ENCODE data around the gene FERMT3. TPM values are rescaled to one million over a fixed set of nuclear protein-coding genes. Genes with fewer than 3 reads are reported as not detected.

Gene FERMT3
- total and polyA plus RNA-seq, 2 of the 13 experiments (the other 11 are each of a cell fraction or from before 2014, with no cell fraction given) = 0.29 TPM; not detected in 1

DNA sequence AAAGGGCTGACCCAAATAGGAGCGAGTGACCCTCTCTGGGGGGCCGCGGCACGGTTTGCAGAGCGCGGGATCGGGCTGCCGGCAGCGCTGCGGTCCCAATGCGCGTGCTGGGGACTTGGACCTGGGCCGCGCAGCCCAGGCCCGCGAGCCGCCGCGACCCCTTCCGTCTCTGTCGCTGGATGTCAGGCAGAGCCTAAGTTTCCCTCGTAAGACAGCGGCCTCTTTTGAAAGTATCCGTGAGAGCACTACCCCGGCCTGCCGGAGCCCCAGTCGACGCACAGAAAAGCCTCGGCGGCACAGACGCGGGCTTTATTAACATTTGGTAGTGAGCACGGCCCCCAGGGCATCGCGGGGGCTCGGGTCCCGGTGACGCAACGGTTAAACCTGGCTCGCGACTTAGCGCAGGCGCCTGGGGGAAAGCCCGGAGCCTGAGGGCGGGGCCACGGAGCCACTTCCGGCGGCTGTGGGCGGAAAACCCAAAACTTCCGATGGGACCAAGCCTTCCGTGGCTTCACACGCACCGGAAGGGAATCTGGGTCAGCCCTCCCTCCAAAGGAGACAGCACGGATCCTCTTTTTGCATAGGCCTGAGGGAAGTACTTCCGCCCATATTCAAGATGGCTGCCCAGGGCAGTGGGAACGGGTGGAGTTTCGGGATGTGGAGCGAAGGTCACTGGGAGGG lies 63.2 kb downstream of the FERMT3 start (continued):
- TF ChIP-seq, protein P1, sequence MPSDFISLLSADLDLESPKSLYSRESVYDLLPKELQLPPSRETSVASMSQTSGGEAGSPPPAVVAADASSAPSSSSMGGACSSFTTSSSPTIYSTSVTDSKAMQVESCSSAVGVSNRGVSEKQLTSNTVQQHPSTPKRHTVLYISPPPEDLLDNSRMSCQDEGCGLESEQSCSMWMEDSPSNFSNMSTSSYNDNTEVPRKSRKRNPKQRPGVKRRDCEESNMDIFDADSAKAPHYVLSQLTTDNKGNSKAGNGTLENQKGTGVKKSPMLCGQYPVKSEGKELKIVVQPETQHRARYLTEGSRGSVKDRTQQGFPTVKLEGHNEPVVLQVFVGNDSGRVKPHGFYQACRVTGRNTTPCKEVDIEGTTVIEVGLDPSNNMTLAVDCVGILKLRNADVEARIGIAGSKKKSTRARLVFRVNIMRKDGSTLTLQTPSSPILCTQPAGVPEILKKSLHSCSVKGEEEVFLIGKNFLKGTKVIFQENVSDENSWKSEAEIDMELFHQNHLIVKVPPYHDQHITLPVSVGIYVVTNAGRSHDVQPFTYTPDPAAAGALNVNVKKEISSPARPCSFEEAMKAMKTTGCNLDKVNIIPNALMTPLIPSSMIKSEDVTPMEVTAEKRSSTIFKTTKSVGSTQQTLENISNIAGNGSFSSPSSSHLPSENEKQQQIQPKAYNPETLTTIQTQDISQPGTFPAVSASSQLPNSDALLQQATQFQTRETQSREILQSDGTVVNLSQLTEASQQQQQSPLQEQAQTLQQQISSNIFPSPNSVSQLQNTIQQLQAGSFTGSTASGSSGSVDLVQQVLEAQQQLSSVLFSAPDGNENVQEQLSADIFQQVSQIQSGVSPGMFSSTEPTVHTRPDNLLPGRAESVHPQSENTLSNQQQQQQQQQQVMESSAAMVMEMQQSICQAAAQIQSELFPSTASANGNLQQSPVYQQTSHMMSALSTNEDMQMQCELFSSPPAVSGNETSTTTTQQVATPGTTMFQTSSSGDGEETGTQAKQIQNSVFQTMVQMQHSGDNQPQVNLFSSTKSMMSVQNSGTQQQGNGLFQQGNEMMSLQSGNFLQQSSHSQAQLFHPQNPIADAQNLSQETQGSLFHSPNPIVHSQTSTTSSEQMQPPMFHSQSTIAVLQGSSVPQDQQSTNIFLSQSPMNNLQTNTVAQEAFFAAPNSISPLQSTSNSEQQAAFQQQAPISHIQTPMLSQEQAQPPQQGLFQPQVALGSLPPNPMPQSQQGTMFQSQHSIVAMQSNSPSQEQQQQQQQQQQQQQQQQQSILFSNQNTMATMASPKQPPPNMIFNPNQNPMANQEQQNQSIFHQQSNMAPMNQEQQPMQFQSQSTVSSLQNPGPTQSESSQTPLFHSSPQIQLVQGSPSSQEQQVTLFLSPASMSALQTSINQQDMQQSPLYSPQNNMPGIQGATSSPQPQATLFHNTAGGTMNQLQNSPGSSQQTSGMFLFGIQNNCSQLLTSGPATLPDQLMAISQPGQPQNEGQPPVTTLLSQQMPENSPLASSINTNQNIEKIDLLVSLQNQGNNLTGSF (CRISPR knock-in tag; IDR thresholded peaks at IDR 0.05) = no peak
- TF ChIP-seq ATF7 (IDR thresholded peaks at IDR 0.05) (peak; percentile 64), ATF7 (CRISPR knock-in tag; IDR thresholded peaks at IDR 0.05) (no peak; the same call in 1 of the 2 replicates), MLLT10 (CRISPR knock-in tag; IDR thresholded peaks at IDR 0.05) (no peak), RBAK (CRISPR knock-in tag; IDR thresholded peaks at IDR 0.05) (no peak), HOXA3 (CRISPR knock-in tag; IDR thresholded peaks at IDR 0.05) (peak; percentile 99), MED1 (CRISPR knock-in tag; IDR thresholded peaks at IDR 0.05) (peak; percentile 78), SP1 (IDR thresholded peaks at IDR 0.05) (no peak), SP1 (CRISPR knock-in tag; IDR thresholded peaks at IDR 0.05) (peak; percentile 91), PCBP1 (IDR thresholded peaks at IDR 0.05; ENCODE audit: borderline replicate concordance, low read depth, low read length) (no peak), ONECUT2 (CRISPR knock-in tag; IDR thresholded peaks at IDR 0.05) (no peak), NCOA2 (CRISPR knock-in tag; IDR thresholded peaks at IDR 0.05) (peak; percentile 53), ZNF605 (CRISPR knock-in tag; IDR thresholded peaks at IDR 0.05) (no peak), ADNP (CRISPR knock-in tag; IDR thresholded peaks at IDR 0.05) (no peak), RELA (CRISPR knock-in tag; IDR thresholded peaks at IDR 0.05) (peak; percentile 55; the same call in 1 of the 2 replicates), NR2F1 (CRISPR knock-in tag; IDR thresholded peaks at IDR 0.05) (0 out of 4 replicates have a peak, but pooled peaks of 1 of the 2 experiments have one; percentile 3), ZNF777 (CRISPR knock-in tag; IDR thresholded peaks at IDR 0.05) (no peak; the same call in 1 of the 2 replicates), BHLHE40 (IDR thresholded peaks at IDR 0.05; ENCODE audit: low read length) (no peak)
- TF ChIP-seq, protein P2, sequence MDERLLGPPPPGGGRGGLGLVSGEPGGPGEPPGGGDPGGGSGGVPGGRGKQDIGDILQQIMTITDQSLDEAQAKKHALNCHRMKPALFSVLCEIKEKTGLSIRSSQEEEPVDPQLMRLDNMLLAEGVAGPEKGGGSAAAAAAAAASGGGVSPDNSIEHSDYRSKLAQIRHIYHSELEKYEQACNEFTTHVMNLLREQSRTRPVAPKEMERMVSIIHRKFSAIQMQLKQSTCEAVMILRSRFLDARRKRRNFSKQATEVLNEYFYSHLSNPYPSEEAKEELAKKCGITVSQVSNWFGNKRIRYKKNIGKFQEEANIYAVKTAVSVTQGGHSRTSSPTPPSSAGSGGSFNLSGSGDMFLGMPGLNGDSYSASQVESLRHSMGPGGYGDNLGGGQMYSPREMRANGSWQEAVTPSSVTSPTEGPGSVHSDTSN (CRISPR knock-in tag; IDR thresholded peaks at IDR 0.05) = no peak
- TF ChIP-seq, protein P3, sequence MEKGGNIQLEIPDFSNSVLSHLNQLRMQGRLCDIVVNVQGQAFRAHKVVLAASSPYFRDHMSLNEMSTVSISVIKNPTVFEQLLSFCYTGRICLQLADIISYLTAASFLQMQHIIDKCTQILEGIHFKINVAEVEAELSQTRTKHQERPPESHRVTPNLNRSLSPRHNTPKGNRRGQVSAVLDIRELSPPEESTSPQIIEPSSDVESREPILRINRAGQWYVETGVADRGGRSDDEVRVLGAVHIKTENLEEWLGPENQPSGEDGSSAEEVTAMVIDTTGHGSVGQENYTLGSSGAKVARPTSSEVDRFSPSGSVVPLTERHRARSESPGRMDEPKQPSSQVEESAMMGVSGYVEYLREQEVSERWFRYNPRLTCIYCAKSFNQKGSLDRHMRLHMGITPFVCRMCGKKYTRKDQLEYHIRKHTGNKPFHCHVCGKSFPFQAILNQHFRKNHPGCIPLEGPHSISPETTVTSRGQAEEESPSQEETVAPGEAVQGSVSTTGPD (CRISPR knock-in tag; IDR thresholded peaks at IDR 0.05) = no peak; the same call in 1 of the 2 replicates
- TF ChIP-seq, protein P4, sequence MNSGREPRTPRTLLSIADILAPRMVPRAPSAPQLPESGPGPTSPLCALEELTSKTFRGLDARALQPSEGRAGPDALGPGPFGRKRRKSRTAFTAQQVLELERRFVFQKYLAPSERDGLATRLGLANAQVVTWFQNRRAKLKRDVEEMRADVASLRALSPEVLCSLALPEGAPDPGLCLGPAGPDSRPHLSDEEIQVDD (CRISPR knock-in tag; IDR thresholded peaks at IDR 0.05; ENCODE audit: borderline replicate concordance) = no peak
- TF ChIP-seq, protein P5, sequence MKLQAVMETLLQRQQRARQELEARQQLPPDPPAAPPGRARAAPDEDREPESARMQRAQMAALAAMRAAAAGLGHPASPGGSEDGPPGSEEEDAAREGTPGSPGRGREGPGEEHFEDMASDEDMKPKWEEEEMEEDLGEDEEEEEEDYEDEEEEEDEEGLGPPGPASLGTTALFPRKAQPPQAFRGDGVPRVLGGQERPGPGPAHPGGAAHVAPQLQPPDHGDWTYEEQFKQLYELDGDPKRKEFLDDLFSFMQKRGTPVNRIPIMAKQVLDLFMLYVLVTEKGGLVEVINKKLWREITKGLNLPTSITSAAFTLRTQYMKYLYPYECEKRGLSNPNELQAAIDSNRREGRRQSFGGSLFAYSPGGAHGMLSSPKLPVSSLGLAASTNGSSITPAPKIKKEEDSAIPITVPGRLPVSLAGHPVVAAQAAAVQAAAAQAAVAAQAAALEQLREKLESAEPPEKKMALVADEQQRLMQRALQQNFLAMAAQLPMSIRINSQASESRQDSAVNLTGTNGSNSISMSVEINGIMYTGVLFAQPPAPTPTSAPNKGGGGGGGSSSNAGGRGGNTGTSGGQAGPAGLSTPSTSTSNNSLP (IDR thresholded peaks at IDR 0.05; ENCODE audit: low read depth, low read length) = no peak
